Stimulated activated CD8-positive, alpha-beta memory T cell treated with anti-CD3 and anti-CD28 coated beads, Interleukin-7, amount 100 ng/mL, for 4 hours (primary cell): ENCODE data around the gene FNBP1.
"Not testable (repeated sequence)": the region's sequence is repeated elsewhere in the genome, so short reads cannot be mapped to it uniquely, and the experiment has no call there.

Source experiments
- DNase-seq, 2 donors: peaks; one replicate each; pipeline ENCODE4 v3.0.0-alpha.2; 2020; ENCODE audit warnings: low read depth in 2 of 2

FNBP1 gene

DNA sequence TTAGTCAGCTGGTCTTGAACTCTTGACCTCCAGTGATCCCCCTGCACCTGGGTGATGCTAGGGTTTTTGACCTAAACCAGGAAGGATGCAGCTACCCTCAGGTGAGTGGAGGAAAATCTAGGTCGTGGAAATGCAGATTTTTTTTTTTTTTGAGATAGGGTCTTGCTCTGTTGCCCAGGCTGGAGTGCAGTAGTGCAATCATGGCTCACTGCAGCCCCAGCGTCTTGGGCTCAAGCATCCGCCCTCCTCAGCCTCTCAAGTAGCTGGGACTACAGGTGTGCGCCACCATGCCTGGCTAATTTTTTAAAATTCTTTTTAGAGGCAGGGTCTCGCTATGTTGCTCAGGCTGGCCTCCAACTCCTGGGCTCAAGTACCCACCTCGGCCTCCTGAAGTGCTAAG is 51.9 kb downstream of the FNBP1 start:
- DNase-seq = not testable (repeated sequence)

DNA sequence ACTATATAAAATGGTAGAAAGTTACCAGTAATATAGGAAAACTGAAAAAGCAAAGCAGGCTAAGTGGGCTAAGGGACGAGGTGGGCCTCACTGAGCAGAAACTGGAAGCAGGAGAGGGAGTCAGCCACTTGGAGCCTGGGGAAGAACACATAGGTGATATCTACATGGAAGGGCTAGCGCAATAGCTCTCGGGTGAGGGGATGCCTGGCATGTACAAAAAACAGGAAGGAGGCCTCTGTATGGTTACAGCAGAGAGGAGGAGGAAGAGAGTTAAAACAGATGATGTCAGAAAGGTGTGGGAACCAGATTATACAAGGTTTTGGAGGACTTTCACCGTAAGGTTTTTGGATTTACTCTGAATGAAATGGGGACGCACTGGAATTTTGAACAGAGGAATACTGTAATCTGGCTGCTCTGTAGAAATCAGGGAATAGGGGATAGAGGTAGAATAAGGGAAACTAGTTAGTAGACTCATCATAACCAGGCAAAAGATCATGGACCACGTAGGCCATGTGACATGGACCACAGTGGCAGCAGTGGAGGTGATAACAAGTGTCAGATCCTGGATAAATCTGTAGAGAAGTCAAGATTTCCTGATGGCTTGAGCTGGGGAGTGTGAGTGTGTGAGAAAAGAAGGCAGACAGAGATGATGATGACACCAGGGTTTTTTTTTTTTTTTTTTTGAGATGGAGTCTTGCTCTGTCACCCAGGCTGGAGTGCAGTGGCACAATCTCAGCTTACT is 52.5 kb downstream of the FNBP1 start:
- no peak for DNase-seq

DNA sequence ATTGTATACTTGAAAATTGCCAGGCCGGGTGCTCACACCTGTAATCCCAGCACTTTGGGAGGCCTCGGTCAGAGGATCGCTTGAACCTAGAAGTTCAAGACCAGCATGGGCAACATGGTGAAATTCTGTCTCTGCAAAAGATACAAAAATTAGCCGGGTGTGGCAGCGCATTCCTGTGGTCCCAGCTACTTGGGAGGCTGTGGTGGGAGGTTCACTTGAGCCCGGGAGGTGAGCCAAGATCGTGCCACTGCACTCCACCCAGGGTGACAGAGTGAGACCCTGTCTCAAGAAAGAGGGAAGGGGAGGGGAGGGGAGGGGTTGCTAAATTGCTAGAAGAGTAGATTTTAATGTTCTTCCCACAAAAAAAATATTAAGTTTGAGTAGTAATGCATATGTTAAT is 53.2 kb downstream of the FNBP1 start:
- no peak for DNase-seq

DNA sequence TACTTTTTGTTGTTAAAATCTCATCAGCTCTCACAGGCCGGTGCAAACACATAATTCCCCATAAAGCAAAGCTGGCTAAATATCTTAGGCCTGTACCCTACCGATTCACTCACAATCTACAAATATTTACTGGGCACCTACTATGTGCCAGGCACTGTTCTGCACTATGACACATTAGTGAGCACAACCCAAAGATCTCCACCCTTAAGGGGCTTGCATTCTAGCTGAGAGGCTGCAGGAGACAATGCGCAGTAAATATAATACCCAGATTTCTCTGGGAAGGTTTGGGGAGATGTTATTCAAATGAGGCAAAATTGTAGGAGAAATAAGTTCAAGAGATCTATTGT is 53.7 kb downstream of the FNBP1 start:
- DNase-seq = no peak

DNA sequence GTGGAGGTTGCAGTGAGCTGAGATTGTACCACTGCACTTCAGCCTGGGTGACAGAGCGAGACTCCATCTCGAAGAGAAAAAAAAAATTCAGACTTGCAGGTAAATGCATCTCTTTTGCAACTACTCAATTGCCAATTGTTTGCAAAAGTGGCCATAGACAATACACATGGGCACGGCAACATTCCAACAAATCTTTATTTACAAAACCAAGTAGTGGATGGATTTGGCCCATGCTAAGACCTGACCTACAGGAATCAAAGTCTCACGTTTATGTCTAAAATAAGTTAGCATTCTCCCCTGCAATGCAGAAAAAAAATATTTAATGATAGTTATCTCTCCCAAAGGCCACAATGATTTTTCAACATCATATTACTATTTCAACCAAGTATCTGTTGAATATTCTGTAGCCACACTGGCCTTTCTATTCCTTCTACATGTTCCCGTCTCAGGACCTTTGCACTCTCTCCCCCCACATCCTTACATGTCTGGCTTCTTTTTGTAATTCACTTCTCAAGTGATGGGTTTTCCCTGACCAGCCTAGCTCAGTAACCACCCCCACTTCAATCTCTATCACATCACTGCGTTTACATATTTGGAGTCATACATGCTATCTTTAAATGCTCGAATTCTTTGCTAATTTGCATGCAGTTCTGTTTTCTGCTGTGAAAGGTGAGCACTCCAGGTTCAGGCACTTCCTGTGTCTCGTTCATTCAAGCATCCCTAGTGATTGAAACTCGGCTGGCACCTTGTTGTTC is 54.2 kb downstream of the FNBP1 start:
- no peak for DNase-seq

DNA sequence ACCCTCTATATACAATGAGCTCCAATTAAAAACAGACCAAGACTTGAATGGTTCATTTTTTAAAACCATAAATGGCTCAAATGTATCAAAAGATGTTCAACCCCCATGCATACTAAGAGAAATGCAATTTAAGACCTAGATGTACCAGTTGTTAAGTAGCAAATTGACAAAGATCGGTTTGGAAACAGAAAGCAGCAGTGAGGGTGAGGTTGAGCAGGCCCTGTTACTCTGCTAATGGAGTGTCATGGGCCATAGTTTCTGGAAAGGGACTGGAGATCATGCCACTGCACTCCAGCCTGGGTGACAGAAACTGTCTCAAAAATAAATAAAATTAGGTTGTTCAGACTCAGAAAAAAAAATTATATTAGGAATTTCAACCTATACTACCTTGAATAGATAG is 55.0 kb downstream of the FNBP1 start:
- DNase-seq = no peak

DNA sequence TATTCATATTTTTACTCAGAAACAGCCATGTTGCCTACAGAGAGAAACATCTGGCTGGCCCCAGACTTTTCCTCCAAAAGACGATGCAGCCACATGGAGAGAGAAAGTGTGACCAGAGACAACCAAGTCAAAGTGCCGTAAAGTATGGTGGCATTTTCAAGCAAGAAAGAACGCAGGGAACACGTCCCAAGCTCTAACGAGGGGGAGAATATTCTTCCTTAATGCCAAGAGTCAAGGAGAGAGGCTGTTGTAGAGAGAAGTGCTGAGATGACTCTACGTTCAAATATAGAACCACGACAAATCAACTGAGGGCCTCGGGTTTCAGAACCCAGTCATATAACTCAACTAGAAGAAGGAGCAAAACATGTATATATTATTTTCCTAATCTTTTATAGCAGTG is 55.9 kb downstream of the FNBP1 start:
- no peak for DNase-seq

DNA sequence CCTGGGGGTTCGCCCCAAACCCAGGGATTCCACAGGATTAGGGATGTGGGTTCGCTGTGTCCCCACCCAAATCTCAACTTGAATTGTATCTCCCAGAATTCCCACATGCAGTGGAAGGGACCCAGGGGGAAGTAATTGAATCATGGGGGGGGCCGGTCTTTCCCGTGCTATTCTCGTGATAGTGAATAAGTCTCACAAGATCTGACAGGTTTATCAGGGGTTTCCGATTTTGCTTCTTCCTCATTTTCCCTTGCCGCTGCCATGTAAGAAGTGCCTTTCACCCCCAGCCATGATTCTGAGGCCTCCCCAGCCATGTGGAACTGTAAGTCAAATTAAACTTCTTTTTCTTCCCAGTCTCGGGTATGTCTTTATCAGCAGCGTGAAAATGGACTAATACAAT is 58.4 kb downstream of the FNBP1 start:
- DNase-seq = not testable (repeated sequence)

DNA sequence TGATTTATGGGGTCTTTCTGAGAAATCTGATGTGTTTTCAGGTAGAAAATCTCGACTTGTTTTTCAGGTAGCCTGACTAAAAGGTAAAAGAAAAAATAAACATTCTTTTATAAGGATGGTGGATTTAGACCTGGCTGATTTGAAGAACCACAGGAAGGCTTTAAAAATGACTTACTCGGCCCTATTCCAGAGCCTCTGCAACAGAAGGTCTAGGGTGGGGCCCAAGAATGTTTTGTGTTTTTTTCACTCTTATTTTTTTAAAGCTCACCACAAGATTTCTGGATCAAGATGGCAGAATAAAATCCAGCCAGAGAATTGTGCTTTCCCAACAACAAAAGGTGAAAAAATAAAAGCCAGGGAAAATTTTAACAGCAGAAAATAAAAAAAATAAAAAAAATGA is 59.1 kb downstream of the FNBP1 start:
- DNase-seq = no peak

DNA sequence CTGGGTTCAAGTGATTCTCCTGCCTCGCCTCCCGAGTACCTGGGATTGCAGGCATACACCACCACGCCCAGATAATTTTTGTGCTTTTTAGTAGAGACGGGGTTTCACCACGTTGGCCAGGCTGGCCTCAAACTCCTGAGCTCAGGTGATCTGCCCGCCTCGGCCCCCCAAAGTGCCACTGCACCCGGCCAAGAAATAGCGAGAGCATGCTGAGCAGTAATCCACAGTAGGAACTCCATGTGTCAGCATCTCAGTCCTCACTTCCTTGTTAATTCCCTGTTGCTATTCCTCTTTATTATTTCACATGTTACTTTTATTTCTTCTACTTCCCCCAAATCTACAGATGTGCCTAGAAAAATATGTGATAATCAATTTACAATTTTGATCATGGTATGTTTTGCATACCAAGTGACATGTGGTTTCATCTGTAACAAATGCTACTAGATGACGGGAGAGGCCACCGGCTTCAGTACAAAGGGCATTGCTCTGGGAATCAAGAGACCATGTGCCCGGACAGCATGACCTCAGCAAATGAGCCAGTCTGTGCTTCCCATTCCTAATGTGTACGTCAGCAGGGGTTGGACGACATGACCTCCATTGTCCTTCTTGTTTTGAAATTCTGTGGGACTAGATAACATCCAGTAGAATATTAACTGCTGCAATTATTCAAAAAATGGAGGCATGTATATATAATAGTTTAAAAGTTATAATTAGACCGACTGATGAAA is 61.6 kb downstream of the FNBP1 start:
- DNase-seq = no peak

DNA sequence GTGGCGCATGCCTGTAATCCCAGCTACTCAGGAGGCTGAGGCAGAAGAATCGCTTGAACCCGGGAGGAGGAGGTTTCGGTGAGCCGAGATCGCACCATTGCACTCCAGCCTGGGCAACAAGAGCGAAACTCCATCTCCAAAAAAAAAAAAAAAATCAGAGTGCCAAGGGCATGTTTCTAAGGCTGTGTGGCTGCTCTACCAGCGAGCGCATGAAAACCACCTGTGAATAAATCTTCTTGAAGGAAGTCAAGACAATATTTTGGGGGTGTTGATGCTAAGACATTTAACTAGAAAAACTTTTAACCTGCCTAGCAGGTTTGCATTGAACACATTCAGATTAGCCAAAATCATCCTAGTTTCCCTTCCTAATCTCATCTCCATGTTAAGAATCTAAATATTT is 62.8 kb downstream of the FNBP1 start:
- DNase-seq = not testable (repeated sequence)

DNA sequence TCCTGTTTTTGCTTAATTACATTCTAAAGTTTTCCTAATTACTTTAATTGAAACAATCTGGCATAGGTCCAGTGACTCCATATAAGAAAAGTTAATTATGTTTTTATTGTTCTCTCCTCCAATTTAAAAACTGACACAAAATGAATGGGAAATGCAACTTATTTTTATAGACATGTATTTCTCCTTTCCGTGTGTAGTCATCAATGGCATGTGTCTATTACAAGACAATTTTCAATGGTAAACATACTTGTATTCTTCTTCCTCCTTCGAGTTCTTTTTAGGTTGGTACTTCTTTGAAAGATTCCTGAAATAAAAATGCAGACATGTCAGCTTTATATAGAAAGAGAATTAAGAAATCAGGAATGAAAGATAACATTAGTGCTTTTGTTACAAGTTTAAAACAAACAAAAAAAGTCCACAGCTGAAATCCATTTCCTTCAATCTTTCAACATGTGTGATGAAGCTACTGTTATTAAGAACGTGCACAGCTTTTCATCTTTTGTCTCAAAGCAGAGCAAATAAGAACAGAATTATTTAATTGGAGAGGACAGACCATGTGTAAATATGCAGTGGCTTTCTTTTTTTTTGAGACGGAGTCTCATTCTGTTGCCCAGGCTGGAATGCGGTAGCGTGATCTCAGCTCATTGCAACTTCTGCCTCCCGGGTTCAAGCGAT is 63.8 kb downstream of the FNBP1 start:
- DNase-seq = no peak

DNA sequence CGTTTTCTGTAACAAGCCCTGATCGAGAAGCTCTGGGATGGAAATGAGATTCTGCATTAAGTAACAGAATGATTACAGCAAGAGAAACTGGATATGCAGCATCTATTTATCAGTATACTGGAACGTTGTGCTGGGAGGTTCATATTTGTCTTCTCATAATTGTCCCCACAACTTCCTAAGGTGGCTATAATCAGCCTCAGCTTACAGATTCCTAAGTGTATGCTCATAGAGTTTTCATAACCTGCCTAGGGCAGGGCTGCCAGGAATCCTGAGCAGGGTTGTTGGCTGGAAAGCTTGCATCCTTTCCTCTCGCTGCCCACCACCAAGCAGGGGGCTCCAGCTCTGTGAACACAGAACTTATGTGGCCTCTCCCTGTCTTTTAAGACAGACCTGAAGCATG is 70.2 kb downstream of the FNBP1 start:
- DNase-seq = no peak

DNA sequence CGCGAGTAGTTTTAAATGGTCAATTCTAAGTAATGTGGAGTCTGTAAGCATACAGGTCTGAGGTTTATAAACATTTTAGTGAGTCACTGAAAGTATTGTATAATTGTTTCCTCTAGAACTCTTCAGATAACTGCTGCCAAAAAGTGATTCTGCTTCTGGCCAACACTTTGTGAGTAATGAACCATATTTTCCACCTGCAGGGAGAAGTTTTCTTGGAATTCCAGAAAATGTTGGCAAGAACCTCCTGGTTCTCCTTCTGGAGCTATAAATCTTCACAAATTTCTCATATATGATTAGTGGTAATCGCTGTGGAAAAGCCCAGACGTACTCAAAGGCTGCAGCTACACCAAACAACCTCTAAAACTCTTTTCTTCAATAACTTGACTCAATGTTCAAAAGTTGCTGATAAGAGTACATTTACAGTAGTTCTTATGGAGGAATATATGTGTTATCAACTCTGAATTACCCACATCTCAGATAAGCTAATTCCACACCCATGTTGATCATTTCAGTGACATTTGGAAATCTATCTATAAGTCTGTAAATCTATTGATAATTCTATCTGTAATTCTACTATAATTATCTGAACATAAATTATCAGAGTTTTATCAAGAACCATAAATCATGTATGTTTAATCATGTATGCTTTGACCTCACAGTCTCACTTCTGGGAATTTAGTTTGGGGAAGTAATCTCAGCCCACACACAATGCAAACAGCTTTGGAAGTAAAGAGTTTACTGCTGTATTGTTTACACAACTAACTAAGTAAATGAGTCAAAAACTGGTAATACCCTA is 74.1 kb downstream of the FNBP1 start:
- DNase-seq = no peak

DNA sequence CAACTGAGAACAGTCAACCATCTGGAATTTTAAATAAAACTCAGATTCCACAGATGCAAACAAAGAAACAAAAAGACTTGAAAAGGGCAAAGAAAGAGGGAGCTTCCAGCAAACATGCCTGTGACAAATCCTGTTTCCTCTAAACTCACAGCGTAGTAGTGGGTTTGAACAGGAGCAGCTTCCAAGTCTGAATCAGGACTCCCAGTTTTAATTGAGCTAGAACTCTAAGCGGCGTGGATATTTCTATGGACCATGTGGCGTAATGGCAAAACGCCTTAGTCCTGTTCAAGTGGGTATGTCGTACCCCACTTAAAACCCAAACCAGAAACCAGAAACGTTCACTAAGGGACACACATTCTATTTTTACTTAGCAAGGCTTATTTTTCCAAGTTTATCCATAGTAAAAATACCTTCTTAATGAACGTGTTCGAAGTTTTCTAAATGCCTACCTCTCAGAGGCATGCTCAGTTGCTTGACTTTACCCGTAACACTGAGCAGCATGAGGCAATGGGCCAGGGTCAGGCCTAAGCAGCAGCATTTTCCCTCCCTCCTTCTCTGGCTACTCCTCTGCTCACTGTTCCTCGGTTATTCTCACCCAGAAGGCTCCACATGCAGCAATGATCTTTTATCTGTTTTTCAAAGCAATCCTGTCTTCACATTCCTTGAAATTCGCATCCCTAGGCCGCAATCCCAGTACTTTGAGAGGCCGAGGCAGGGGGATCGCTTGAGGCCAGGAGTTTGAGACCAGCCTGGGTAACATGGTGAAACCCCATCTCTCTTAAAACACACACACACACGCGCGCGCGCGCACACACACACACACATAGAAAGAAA is 77.9 kb downstream of the FNBP1 start:
- DNase-seq = no peak

DNA sequence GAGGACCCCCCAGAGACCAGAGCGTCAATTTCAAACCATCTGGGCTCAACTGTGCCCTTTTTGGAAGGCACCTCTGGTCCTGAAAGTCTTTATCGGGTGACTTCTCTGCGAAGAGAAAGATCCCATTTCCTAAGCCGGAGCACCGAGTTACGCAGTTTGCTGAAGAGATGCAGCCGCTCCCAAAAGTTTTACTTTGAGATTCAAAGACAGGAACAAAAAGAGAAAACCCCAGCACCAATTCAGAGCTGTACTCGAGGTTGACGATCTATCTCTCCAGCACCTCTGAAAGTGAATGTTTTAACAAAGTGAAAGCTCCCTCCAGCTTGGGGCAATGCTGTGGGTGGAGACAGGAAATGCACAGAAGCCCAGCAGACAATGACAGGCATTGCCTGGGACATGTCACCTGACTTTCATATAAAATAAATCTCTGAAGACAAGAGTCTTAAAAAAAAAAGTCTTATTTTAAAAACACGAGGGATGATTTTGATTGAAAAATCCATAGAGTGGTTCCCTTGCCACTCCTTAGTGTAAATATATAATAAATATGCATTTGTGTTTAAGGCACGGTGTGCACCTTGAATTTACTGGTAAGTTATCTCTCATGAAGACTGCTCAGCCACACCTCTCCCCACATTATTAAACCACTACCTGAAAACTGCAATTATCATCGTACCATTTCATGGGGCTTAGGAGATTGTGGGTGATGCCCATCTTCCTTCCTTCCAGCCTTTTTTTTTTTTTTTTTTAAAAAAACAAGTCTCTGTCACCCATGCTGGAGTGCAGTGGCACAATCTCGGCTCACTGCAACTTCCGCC is 79.9 kb downstream of the FNBP1 start:
- peak; percentile 62 to 75 for DNase-seq

DNA sequence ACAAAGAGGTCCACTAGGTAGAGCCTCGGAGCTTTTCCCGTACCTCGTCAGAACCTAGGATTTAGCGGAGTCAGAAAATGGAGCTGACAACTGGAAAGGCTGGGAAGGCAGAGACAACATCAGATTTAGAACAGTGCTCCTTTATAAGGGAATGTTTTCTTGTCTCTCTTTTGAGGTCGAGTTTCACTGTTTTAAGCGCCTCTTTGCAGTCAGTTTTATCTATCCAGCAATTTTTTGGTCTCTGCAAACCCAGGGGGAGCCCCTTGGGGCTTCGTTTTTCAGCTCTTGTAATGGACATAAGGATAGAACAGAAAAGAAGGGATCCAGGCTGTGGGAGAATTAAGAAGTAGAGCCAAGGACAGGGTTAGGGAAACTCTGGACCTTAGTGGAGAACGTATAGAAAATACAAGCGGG is 80.5 kb downstream of the FNBP1 start:
- no peak for DNase-seq

DNA sequence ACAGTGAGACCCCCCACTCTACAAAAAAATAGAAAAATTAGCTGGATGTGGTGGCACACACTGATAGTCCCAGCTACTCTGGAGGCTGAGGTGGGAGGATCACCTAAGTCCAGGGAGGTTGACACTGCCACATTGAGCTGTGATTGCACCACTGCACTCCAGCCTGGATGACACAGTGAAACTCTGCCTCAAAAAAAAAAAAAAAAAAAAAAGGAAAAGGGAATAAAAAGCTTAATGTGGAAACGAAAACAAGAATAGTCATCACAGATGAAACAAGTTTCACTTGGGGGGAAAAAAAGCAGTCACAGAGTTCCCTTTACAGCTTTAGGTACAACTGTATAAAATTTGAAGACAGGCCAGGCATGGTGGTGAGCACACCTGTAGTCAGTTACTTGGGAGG is 84.2 kb downstream of the FNBP1 start:
- no peak for DNase-seq

DNA sequence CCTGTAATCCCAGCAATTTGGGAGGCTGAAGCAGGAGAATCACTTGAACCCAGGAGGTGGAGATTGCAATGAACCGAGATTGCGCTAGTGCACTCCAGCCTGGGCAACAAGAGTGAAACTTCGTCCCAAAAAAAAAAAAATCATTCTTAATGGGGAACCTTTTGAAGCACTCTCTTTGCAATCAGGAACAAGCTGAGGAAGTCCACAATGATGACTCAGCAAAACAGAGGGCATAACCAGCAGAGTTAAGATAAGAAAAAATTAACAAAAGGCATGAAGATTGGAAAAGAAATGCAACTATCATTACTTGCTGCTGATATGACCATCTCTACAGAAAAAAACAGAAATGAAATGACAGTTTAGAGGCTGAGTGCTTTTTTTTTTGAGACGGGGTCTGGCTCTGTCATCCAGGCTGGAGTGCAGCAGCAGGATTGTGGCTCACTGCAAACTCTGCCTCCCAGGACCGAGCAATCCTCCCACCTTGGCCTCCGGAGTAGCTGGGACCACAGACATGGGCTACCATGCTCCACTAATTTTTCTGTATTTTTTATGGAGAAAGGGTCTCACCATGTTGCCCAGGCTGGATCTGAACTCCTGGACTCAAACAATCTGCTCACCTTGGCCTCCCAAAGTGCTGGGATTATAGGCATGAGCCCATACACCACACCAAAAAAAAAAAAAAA is 88.0 kb downstream of the FNBP1 start:
- DNase-seq = no peak
